GM12892 (cell line): ENCODE measurements around the gene TXLNB.
"Not testable (repeated sequence)": the region's sequence is repeated elsewhere in the genome, so short reads cannot be mapped to it uniquely, and the experiment has no call there.

ENCODE experiments used
- POLR2A ChIP-seq: IDR thresholded peaks from 2 replicates; pipeline ENCODE4 v1.6.1; 2011; ENCODE audit warnings: low read depth, low read length, control low read depth
- POLR2AphosphoS5 ChIP-seq: IDR thresholded peaks from 2 replicates; pipeline ENCODE4 v1.6.1; 2011; ENCODE audit warnings: low read depth, low read length, control low read depth

DNA sequence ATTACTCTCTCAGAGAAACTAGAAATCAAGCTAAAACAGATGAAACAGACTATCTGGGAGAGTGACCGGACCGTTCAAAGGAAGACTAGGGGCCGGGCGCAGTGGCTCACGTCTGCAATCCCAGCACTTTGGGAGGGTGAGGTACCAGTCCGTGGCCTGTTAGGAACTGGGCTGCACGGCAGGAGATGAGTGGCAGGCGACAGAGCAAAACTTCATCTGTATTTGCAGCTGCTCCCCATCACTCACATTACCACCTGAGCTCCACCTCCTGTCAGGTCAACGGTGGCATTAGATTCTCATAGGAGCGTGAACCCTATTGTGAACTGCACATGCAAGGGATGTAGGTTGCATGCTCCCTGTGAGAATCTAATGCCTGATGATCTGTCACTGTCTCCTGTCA lies 5.4 kb downstream of the TXLNB start:
- TF ChIP-seq POLR2AphosphoS5, POLR2A: not testable (repeated sequence)
